Pulmonary artery endothelial cell (primary cell): Measurements from ENCODE around the gene TESK1. TPM values are rescaled to one million over a fixed set of nuclear protein-coding genes. Genes with fewer than 3 reads are reported as not detected.
"Not testable (repeated sequence)": the region's sequence is repeated elsewhere in the genome, so short reads cannot be mapped to it uniquely, and the experiment has no call there.

Experiments used
- DNase-seq: peaks from one replicate; pipeline ENCODE4 v3.0.0-alpha.2; 2011; ENCODE audit warnings: low read depth, low spot score
- total RNA-seq: library from RNA; depleted of rRNA; stranded (reverse); fragments of >200 nt; gene quantifications from 2 replicates; pipeline ENCODE4 v1.2.3, GENCODE V29; 2014

TESK1 gene
- total RNA-seq, 1 donor from 2014 or later, result 4.3 TPM

DNA sequence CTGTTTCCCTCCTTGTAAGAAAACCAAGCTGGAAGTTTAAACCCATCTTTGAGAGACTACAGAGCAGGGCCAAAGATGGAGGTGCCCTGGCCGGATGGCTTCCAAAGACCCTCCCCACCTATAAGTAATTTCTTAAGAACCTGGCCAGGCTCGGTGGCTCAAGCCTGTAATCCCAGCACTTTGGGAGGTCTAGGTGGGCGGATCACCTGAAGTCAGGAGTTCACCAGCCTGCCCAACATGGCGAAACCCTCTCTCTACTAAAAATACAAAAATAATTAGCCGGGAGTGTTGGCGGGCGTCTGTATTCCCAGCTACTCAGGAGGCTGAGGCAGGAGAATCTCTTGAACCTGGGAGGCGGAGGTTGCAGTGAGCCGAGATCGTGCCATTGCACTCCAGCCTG is 40.7 kb downstream of the TESK1 start:
- DNase-seq, result not testable (repeated sequence)

DNA sequence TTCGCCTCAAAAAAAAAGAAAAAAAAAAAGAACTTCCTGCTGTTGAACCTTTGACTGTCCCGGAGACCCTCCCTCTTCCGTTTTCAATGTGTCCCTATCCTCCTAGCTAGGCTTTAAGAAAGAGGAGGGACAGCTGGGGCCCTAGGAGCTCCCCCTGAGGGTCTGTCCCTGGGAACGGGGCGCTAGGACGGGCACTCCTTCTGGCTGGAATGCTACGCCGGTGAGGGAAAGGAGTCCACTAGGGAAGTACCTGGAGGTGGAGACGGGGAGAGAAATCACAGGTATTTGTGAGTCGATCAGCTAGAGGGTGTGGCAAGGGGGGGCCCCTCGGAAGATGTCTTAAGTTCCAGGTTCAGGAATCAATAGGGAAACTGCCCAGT is 41.1 kb downstream of the TESK1 start:
- DNase-seq, result no peak

DNA sequence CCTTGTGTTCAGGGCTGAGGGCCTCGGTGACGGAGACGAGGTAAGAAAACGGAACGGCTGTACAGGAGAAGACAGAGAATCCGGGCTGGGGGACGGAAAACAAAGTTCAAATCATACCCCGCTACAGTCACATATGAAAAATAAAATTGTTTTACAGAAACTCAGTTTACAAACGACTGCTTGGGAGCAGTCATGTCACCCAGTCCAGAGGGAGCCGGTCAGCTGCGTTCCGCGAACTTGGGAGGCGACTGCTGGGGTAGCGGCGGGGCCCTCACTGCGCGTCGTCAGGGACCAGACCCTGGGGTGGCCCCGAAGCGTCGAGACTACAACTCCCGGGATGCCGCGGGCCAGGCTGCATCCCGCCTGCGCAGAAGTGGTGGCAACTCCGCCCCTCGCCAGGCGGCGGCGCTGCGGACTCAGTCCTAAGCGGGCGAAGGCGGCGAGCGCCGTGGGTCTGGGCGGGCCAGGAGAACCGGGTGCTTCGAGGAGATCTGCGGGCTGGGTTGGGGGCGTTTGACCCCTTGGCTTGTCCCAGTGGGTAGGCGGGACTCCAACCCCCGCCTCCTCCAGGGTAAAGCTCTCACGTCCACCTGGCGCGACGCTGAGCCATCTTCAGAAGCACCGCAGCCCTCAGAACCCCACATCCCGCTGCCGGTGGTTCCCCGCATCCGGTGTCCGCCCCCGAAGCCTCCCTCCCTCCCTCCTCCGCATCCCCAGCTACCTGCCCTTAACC is 41.6 kb downstream of the TESK1 start:
- no peak for DNase-seq

DNA sequence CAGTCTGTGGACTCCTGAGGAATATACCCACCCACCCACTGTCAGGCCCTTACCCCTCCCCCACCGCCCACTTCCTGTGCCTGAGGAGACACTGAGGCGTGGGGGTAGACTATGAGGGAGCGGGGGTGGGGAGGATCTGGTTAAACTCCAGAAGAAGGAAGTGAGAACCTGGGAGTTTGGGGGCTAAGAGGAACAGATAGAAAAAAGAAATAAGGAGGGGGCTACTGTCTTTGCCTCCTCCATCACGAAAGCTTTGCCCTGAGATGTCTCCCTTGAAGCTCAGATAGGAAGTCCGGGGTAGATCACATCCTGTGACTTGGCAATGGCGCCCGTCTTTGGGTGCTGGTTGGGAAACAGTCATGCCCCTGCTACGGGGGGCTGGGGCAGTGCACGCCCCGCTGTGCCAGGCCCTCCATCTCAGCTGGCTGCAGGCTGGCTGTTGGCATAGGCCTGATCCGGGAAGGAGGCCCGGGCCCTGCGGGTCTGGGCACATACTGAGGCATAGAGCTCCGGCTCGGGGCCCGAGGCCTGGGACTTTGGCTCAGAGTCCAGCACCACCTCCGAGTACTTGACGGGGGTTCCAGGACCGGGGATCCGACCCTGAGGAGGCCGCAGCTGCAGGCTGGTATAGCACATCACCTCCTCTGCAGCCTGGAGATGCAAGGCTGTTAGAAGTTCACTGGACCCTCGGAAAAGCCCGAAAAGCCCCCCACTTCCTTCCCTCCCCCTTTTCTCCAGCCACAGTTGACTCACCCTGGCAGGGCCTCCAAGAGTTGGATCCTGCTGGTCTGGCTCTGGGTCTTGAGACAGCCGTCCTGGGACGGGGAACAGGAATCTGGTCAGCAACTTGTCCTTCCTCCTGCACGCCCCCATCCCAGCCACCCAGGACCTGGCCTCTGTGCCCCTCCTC is 44.6 kb downstream of the TESK1 start:
- DNase-seq, result no peak

DNA sequence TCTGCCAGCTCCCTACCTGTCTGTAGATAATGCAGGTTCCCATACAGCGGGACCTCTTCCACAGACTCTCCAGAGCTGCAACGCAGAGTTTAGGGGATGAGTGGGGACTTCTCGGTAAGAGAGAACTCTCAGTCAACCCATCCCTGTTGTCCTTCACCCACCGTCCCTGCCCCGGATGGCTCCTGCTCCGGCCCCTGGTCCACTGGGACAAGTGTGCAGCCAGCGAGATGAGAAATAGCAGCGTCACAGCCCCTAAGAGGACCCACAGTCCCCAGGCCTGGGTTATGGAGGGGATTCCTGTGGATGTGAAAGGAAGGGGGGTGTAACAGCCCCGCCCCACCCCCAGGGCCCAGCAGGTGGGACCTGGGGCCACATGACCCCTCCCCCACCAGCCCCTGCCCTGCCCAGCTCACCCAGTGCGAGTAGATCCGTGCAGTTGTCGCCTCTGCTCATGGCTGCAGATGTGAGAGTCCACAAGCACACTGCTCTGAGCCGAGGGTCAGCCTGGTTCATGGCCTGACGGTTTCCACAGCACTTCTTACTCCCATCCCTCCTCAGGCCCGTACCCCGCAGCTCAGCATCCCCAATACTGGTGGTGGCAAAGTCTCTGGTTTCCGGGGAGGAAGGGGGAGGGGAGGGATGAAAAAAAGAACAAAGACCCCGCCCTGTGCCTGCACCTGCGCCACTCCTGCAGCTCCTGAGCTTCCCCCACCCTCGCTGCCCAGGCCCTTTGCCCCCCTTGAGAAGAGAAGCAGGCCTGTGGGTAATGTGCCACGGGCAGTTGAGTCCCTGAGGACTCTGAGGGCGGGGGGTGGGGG is 45.5 kb downstream of the TESK1 start, which contains the start of gene SIT1:
TSS of gene SIT1 (minus strand) at position 591 of the 818 bp plus-strand sequence. CDS start at position 513, 78 bp downstream.
- no peak for DNase-seq

DNA sequence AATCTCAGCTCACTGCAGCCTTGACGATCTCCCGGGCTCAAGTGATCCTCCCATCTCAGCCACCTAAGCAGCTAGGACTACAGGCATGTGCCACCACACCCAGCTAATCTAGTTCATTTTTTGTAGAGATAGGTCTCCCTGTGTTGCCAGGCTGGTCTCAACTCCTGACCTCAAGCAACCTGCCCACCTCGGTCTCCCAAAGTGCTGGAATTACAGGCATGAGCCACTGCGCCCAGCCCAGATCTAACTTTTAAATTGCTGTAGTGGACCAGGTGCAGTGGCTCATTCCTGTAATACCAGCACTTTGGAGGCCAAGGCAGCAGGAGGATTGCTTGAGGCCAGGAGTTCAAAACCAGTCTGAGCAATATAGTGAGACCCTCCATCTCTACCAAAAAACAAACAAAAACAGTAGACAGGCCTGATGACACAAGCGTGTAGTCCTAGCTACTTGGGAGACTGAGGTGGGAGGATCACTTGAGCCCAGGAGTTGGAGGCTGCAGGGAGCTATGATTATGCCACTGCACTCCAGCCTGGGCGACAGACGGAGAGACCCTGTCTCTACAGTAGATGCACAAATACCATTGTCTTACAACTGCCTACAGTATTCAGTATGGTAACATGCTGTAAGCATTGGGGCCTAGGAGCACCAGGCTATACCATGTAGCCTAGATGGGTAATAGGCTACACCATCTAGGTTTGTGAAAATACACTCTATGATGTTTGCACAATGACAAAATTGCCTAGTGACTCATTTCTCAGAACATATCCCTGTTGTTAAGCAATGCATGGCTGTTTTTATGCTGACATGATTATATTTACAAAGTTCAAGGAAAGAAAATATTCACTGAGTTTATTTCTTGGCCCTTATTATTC is 47.1 kb downstream of the TESK1 start:
- DNase-seq, result no peak

DNA sequence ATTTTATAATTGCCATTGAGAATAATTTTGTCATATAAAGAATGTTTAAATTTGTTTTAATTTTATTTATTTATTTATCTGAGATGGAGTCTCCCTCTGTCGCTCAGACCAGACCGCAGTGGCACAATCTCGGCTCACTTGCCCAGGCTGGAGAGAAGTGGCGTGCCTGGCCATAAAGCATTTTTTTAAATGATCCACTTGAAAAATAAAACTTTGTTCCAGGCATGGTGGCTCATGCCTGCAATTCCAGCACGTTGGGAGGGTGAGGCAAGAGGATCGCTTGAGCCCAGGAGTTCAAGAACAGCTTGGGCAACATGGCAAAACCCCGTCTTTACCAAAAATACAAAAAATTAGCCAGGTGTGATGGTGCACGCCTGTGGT is 47.8 kb downstream of the TESK1 start:
- no peak for DNase-seq

DNA sequence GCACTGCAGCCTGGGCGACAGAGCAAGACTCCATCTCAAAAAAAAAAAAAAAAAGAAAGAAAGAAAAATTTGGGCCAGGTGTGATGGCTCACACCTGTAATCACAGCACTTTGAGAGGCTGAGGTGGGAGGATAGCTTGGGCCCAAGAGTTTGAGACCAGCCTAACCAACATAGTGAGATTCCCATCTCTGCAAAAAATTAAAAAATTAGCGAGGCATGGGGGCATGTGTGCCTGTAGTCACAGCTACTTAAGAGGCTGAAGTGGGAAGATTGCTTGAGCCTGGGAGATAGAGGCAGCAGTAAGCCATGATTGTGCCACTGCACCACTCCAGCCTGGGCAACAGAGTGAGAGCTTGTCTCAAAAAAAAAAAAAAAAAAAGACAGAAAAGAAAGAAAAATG is 48.5 kb downstream of the TESK1 start:
- no peak for DNase-seq

DNA sequence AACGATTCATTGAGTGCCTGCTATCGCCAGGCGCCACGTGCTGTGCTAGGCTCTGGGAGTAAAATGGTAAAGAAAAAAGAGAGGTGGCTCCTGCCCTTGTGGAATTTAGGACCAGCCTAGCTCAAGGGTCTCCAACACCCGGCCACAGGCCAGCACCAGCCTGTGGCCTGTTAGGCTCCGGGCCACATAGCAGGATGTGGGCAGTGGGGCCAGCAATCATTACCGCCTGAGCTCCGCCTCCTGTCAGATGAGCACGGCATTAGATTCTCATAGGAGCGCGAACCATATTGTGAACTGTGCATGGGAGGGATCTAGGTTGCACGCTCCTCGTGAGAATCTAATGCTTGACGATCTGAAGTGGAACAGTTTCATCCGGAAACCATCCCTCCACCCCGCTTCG is 51.3 kb downstream of the TESK1 start:
- no peak for DNase-seq

DNA sequence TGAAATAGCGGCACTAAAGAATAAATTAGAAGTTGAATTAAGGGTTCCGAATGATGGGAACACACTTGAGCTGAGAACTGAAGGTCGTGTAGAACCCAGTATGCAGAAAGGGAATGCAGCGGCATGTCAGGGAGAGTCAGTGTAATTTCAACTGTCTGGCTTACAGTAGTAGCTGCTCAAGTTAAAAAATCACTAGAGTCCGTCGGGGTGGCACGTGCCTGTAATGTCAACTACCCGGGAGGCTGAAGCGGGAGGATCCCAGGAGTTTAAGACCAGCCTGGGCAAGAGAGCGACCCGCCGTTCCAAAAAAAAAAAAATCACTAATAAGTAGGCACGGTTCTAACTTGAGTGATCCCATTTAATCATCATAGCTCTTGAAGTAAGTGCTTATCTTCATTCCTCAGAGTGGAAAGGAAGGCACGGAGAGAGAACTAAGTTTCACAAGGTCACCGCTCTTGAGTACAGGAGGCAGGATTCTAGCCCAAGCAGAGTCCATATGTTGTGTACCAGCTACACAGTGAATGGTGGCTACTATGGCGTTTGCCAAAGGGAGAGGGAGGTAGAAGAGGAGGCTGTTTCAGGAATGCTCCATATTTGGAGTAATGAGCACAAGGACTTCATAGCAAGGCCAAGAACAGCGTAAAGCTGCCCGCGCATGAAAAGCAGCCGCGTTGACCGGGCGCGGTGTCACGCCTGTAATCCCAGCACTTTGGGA is 51.9 kb downstream of the TESK1 start:
- no peak for DNase-seq

DNA sequence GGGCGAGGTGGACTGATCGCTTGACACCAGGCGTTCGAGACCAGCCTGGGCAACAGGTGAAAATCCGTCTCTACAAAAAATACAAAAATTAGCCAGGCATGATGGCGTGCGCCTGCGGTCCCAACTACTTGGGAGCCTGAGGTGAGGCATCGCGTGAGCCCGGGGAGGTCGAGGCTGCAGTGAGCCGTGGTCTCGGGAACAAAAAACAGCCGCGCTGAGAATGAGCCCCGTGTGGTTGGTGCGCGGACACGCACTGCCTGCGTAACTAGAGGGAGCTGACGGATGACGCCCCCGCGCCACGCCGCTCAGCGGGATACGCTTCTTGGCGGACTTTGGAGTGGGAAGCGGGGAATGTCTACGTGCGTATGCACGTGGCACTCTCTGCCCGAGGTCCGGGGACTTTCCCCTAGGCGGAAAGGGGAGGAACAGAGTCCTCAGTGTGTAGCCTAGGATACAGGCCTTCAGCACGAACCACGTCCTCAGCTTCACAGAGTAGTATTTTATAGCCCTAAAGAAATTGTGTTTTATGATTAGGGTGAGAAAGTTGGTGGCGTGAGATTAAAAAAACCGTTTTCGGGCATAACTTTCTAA is 52.6 kb downstream of the TESK1 start, which contains the start of gene RMRP:
TSS of gene RMRP (minus strand) at position 474 of the 591 bp plus-strand sequence.
- peak; percentile 98 for DNase-seq

DNA sequence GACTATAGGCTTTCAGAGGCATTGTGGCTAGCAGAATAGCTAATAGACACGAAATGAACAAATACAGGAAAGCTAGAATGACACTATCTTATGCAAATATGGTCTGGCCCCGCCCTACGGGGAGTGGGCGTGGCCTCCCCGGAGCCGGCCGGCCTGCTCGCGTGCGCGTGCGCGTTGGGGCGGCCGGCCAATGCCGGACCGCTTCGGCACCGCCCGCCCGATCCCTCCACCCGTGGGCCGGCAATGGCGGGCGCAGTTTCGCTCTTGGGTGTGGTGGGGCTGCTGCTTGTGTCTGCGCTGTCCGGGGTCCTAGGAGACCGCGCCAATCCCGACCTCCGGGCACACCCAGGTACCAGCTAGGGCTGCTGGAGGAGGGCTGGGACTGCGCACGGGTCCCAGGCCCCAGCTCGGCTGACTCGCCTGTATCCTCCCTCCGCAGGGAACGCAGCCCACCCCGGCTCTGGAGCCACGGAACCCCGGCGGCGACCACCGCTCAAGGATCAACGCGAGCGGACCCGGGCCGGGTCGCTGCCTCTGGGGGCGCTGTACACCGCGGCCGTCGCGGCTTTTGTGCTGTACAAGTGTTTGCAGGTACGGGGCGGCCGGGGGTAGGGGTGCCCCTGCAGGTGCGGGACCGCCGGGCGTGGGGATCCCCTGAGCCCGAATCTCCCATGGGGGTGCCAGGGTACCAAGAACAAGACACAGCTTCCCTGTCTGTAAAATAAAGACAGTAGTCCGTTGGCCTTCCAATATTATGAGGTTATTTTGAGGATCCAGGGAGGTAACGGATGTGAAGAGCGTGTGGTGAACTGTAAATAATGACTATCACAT is 53.3 kb downstream of the TESK1 start, which contains the start of gene CCDC107:
TSS of gene CCDC107 (plus strand) at position 156 of the 831 bp plus-strand sequence. CDS start at position 244, 88 bp downstream.
- no peak for DNase-seq

DNA sequence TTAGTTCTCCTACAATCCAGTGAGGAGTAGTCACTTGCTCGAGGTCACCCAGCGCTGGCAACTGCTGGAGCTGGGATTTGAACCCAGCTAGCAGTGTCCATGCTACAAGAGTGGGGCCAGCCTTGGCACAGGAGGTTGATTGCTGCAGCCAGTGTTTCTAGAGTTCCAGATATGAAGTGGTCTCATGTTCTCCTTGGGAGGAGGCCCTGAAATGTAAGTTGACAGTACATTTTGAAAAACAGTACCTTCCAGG is 53.8 kb downstream of the TESK1 start:
- no peak for DNase-seq

DNA sequence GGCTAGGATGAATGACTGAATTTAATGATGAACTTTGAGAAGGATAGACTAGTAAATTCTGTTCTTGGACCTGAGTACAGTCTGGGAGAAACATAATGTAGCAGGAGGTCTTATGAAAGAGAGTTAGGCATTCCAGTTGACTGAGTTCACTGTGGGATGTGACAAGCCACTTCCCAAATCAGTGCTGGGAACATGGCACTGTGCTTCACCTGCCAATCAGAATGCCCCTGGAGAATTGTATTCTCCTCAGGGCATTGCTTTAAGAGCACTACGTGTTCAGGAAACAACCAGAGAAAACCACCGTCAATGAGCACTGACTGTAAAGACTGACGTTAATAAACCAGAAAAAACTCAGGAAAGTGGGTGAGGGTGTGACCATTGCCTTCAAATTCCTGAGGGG is 54.3 kb downstream of the TESK1 start:
- DNase-seq, result no peak

Other genes with a start within 250 kb of the TESK1 start
- 16.7 and 21.3 TPM in 2 replicates for gene RUSC2, start 115.2 kb upstream of the TESK1 start, total RNA-seq
- 0.07 TPM in 1 of 2 replicates, not detected in the other for gene CD72, start 13.2 kb downstream of the TESK1 start, total RNA-seq
- gene SIT1, start 45.7 kb downstream of the TESK1 start, total RNA-seq, result not detected in 2 replicates
- 22,365 and 32,732 TPM in 2 replicates for gene RMRP, start 52.8 kb downstream of the TESK1 start, total RNA-seq
- gene CCDC107, start 53.0 kb downstream of the TESK1 start, total RNA-seq, result 10.6 and 11.7 TPM in 2 replicates
- gene ARHGEF39, start 59.9 kb downstream of the TESK1 start, total RNA-seq, result 0.86 and 2.0 TPM in 2 replicates
- 0.40 TPM in 1 of 2 replicates, not detected in the other for gene CA9, start 68.7 kb downstream of the TESK1 start, total RNA-seq
- gene TPM2, start 84.7 kb downstream of the TESK1 start, total RNA-seq, result 119 and 221 TPM in 2 replicates
- 314 and 379 TPM in 2 replicates for gene TLN1, start 126.9 kb downstream of the TESK1 start, total RNA-seq
- gene CREB3, start 127.4 kb downstream of the TESK1 start, total RNA-seq, result 45.2 and 58.0 TPM in 2 replicates
- 64.7 and 64.9 TPM in 2 replicates for gene GBA2, start 144.0 kb downstream of the TESK1 start, total RNA-seq
- gene RGP1, start 144.0 kb downstream of the TESK1 start, total RNA-seq, result 11.9 and 13.2 TPM in 2 replicates
- gene MSMP, start 149.0 kb downstream of the TESK1 start, total RNA-seq, result 8.5 and 23.2 TPM in 2 replicates
- gene NPR2, start 186.3 kb downstream of the TESK1 start, total RNA-seq, result 8.1 and 12.3 TPM in 2 replicates
- 0.20 and 0.25 TPM in 2 replicates for gene SPAG8, start 207.0 kb downstream of the TESK1 start, total RNA-seq
- gene HINT2, start 209.8 kb downstream of the TESK1 start, total RNA-seq, result 23.9 and 24.1 TPM in 2 replicates
- not detected in 2 replicates for gene FAM221B, start 223.5 kb downstream of the TESK1 start, total RNA-seq
- 0.35 and 0.59 TPM in 2 replicates for gene TMEM8B, start 224.0 kb downstream of the TESK1 start, total RNA-seq